LNCAP (cell line): ENCODE measurements around the gene LRP1B.

Experiments used
- CTCF ChIP-seq: fragments of 450-650 bp; IDR thresholded peaks from 2 replicates; pipeline ENCODE4 v1.5.1; 2017; ENCODE audit warnings: mild to moderate bottlenecking

Gene LRP1B

GRCh38 chr2:141186413-141187074 lies 944.3 kb downstream of the LRP1B start:
- no peak for TF ChIP-seq CTCF

GRCh38 chr2:141182246-141182645 lies 948.6 kb downstream of the LRP1B start:
- no peak for TF ChIP-seq CTCF

GRCh38 chr2:141162314-141162713 lies 968.5 kb downstream of the LRP1B start:
- TF ChIP-seq CTCF, result no peak

GRCh38 chr2:141151611-141152286 lies 979.1 kb downstream of the LRP1B start:
- no peak for TF ChIP-seq CTCF

GRCh38 chr2:141142025-141142424 lies 988.8 kb downstream of the LRP1B start:
- no peak for TF ChIP-seq CTCF

GRCh38 chr2:141137122-141137693 lies 993.6 kb downstream of the LRP1B start:
- TF ChIP-seq CTCF, result no peak

GRCh38 chr2:141133883-141134282 lies 996.9 kb downstream of the LRP1B start:
- no peak for TF ChIP-seq CTCF
